ENCODE measurements around the gene TRAPPC2.
A peak's percentile ranks its signal among the peaks of the same experiment; 100 is the strongest.
"Not testable (repeated sequence)": the region's sequence is repeated elsewhere in the genome, so short reads cannot be mapped to it uniquely, and the experiment has no call there.

The TRAPPC2 gene

DNA sequence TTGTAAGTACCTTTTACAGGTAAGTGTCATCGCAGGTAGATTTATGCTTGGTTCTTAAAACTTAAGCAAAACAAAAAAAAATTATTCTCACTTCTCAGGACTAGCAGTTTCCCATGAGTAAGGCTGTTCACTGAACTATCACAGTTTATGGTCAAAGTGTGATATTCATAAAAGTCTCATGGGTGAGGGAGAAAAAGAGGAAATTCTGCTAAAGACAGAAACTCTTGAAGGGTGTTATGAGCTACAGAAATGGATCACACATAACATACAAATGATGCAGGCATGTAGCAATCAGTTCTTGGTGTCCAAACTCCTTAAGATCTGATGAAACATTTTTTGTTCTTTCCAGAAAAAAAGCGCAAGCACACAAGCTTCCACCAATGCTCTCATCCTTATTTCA lies 37.0 kb downstream of the TRAPPC2 start:
- DNase-seq, result no peak

DNA sequence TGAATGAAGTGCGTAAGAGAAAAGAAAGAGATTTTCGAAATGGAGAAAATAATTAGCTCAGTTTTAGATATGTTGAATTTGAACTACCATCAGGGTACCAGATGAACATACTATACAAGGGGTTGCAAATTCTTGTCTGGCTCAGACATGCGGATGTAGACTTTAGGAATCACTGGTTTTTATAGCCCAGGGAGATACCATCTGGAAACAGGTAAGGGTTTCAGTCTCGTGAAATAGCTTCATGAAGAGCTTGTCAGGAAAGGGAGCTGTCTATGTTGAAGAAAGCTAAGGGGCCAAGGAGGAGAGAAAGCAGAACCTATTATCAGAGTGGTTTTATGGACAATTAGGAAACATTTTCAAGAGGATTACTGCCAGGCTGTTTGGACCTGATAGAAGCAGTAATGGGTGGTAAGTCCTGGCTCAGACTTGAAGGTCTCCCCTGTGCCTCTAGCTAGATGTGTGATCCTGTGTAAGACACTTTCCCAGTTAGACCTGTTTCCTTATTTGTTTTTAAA lies 38.8 kb downstream of the TRAPPC2 start:
- DNase-seq, result no peak

DNA sequence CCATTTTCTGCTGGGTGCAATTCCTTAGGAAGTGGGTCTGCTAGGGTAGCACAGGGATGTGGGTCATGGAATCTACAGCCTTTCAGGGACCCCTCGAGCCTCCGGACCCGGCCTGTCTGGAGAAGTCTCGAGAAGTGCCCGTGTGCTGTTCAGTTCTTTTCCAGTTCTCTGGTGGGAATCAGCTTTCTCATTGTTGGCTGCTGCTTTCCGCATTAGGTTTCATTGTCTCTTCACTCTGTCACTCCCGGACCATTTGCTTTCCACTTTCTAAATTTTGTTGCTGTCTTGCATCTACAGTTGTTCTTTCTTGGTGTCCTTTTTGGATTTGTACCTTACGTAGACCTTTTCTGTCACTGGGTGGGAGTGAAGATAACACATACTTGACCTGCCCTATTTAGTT lies 39.4 kb downstream of the TRAPPC2 start:
- DNase-seq, result no peak

DNA sequence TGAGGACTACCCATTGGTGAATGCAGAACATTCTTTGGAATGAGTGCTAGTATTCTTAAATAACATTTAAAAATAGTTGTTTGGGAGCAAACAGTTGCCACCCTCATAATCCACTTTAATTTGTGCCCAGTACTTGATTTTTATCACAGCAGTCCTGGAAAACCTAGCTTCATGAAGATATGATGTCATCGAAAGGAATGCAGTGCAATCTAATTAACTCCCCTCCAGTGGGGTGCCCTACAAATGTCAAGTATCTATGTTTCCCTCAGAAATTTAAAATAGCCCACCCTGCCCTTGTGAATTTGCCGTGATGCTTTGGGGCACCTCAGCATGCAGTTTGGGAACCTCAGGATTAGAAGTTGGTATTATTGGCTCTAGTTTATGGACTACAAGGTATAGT lies 40.1 kb downstream of the TRAPPC2 start:
- DNase-seq, result no peak

DNA sequence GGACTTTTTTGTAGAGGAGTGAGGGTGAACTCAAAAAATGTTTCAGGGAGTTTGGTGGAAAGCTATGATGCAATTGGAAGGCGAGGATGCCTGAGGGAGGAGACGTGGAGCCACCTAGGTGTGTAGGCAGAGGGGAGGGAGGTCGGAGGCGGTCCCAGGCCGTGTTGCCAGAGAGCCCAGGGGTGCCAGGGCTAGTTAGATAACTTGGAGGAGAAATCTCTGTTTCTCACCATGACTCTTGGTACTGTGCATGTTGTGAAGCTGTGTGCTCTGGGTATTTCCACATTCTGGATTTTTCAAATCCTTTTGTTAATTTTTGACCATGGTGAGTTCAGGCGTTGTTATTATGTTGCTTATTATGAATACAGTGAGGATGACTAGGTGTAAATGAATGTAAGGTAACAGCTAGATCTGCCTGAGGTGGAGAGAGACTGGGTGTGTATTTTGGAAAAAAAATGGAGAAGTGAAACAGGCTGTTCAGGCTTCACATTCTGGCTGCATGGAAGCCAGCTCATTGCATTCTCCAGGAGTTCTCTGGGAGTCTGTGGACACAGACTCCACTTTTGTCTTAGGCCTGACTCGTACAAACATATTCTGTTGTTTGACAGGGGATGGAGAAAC lies 41.0 kb downstream of the TRAPPC2 start:
- no peak for DNase-seq

DNA sequence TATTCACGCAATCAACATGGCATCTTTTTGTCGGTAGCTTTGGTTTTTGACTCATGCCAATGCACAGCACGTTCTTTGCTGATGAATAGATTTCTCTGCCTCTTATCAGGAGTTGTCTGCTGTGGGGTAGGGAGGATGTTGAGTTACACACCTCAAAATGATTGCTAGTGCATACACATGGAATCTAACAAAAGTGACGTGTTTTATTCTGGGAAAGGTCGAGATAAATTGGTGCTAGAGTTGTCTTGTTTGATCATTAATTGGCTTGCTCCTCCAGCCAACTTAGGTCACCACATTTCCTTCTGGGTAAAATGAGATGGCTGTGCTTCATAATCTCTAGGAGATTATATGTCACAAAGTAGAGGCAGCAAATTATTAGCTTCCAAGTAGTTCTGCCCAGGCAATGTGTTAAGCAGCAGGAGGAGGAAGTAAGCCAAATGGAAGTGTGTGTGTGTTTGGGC lies 41.6 kb downstream of the TRAPPC2 start:
- no peak for DNase-seq

DNA sequence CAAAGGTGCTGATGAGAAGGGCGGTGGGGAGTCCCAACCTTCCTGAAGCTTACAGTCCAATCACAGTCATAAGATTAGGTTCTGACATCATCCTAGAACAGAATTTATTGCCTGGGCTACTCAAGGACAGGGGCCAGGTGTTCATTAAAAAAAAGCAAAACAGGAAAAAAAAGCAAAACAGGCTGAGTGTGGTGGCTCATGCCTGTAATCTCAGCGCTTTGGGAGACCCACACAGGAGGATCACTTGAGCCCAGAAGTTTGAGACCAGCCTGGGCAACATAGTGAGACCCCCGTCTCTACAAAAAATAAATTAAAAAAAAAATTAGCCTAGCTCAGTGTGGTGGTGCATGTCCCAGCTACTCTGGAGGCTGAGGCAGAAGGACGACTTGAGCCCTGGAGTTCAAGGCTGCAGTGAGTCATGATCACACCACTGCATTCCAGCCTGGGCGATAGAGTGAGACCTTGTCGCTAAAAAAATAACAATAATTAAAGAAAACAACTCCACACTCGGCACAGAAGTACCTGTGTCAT lies 42.5 kb downstream of the TRAPPC2 start:
- no peak for DNase-seq

DNA sequence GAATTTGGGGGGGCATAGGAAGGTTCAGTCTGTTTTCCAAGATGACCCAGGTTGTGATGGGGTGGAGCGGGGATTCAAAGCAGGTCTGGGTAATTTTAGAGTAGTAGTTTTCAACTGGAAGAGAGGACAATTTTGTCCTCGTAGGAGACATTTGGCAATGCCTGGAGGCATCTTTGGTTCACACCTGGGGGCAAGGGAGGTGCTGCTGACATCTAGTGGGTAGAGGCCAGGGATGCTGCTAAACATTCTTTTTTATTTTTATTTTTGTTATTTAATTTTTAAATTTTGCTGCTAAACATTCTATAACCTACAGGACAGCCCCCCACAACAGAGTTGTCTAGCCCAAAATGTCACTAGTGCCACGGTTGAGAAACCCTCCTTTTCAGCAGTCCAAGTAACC lies 43.6 kb downstream of the TRAPPC2 start:
- no peak for DNase-seq

DNA sequence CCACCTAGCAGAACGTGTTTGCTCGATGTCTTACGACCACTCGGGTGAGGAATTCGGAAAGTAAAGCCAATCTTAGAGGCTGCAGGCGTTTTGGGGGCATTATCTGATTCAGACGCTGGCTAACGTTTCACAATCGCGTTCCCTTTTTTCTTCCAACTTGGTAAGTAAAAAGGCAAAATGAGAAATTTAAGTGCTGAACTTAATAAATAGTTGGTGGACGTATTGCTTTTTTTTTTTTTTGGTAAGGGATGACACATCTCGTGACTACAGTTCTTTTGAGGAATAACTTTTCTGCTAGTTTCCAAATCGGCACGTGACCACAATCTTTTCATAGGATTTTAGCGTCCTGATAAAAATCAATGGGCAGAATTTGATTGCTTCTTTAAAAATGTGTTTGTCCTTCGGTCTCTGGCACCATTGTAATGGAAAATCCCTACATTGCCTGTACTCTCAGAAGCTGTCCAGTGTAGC lies 44.6 kb downstream of the TRAPPC2 start:
- DNase-seq, result no peak

DNA sequence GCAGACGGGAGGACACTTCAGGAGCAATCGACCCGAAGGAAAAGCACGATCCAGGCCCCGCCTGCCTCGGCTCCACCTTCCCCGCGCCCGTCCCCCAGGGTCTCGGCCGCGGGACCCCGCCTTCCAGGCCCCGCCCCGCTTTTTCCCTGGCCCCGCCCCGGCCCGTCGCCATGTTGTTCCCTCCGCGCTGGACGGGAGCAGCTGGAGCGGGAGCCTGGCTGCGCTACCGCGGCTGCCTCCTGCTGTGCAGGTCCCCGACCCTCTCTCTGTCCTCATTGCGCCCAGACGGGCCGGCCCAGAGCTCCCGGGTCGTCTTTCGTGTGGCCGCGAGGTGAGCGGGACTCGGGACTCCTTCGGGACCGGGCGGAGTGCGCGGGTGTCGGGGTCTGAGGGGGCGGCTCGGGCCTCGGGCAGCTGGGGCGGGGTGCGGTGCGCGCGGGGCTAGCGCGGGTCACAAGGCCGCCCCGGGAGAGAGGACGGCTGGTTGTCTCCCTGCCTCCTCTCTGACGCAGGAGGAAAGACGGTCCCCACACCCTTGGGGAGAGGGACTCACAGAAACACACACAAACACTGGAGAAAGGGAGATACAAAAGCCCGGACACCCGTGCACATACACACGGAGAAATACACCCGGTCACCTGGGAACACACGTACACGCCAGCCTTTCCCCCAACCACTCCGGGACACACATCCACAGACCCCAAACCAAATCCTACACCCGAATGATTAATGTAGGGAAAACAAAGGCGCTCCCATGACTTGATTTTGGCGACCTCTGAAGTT lies 45.3 kb downstream of the TRAPPC2 start, which contains the start of gene RAB9A:
TSS of gene RAB9A (plus strand) at position 171 of the 783 bp plus-strand sequence. CDS start 19,619 bp downstream, outside the sequence.
- peak; percentile 2 to 34 for DNase-seq

DNA sequence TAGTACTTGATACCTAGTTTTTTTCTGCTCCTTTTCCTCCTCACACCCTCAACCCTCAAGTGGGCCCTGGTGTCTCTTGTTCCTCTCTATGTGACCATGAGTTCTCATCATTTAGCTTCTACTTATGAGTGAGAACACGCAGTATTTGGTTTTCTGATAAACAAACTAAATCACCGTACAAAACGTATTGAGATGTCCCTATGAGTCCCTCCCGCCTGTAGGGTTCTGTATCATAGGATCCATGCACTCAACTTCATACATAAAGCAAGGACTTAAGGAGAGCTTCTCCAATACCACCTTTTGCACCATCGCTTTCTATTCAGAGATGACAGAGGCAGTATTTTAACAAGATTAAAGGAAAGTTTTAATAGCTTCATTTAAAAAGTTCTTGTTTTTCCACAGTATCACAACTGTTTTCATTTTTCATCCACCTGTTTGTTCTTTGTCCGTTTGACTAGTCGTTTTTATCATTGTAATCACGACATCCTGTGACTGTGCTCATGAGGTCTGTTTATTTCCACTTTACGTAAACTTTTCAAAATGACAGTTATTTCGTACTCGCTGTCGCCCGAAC lies 45.9 kb downstream of the TRAPPC2 start:
- DNase-seq, result no peak

DNA sequence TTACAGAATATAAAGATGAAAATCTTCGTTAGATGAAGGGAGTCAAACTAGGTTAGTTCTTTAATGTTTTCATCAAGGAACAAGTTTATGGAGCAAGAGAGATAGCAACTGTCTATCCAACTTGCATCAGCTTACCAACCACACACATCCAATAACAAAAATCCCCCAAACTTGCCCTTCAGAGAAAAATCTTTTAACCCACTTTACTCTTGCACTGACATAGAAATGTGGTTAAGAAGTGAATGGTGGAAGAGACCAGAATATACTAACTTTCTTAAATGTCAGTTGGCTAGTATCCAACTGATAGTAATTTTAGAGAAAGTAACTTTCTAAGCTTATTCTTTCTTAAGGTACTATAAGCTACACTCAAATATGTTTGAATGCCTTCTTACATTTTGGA lies 47.2 kb downstream of the TRAPPC2 start:
- DNase-seq, result no peak

DNA sequence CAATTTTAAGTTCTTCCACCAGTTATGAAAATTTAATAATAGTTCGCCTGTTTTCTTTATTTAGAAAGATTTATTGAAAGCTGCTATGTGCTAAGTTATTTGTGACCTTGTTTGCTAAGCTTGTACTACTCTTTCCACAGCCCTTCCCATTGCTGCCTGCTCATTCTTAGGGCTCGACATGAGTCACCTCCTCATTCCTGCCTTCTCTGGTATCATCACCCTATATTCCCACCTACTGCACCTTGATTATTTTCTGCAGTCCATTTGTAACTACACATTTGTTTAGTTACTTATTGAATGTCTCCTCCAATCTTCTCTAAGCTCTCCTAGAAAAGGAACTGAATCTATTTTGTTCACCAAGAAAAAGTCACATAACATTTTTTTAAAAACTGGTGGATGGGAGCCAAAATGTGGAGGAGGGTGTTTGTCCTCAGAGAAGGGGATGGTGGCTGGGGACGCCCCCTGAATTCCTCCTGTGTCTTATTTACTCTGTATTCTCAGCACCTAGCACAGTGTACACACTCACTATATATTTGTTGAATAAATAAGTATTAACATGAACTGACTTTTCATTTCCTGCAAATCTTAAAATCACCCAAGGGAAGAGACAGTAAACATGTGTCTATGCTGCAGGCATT lies 49.2 kb downstream of the TRAPPC2 start:
- DNase-seq, result no peak

DNA sequence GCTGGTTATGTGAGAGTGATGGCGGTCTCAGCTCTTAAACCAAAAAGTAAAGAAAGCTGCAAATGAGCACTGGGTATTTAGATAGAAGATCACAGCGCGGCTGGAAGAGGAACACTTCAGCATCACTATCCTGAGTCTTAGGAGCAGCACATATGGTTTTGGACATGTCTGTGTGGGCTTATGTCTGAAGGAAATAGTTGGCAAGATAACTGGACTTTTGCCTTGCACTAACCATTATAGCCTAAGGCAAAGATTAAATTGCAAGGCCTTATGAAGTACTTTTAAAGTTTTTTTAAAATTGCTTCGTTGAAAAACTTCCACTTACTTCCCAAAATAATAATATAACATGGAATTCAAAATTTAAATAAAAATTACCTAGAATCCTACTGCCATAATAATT lies 50.1 kb downstream of the TRAPPC2 start:
- DNase-seq, result no peak

DNA sequence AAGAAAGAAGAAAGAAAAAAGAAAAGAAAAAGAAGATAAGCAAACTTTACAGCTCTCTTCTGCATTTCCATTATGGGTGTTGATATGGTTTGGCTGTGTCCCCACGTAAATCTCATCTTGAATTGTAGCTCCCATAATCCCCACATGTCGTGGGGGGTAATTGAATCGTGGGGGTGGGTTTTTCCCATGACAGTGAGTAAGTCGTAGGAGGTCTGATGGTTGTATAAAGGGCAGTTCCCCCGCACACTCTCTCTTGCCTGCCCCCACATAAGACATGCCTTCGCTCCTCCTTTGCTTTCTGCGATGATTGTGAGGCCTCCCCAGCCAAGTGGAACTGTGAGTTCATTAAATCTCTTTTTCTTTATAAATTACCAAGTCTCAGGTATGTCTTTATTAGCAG lies 52.8 kb downstream of the TRAPPC2 start:
- no peak for DNase-seq

DNA sequence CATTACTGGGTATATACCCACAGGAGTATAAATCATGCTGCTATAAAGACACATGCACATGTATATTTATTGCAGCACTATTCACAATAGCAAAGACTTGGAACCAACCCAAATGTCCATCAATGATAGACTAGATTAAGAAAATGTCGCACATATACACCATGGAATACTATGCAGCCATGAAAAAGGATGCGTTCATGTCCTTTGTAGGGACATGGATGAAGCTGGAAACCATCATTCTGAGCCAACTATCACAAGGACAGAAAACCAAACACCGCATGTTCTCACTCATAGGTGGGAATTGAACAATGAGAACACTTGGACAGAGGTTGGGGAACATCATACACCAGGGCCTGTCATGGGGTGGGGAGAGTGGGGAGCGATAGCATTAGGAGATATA lies 54.7 kb downstream of the TRAPPC2 start:
- not testable (repeated sequence) for DNase-seq

DNA sequence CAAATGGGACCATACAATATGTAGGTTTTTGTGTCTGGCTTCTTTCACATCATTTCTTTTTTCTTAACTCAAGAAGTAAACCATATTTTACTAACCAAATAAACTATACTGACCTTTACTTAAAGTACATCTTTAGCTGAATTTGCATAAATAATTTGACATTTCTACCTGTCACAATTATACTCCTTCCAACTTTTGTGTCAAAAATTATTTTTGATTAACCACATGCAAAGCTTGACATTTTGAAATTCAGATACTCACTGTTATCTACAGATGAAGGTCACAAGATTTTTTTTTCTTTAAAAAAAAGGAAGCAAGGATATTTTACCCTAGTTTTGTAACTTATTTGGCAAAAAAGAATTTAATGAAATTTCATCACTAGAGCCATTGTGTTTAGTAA lies 57.5 kb downstream of the TRAPPC2 start:
- no peak for DNase-seq

DNA sequence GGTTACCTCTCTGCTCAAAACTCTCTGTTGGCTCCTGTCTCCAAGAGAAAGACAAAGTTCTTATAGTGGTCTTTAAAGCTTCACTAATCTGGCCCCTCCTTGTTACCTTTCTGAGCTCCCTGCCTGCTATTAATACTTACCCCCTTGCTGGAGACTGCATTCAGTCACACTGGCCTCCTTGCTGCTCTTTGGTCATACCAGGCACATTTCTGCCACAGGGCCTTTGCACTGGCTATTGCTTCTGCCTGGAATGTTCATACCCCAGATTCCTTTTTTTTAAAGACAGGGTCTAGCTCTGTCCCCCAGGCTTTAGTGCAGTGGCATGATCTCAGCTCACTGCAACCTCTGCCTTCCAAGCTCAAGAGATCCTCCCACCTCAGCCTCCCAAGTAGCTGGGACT lies 61.4 kb downstream of the TRAPPC2 start:
- no peak for DNase-seq

DNA sequence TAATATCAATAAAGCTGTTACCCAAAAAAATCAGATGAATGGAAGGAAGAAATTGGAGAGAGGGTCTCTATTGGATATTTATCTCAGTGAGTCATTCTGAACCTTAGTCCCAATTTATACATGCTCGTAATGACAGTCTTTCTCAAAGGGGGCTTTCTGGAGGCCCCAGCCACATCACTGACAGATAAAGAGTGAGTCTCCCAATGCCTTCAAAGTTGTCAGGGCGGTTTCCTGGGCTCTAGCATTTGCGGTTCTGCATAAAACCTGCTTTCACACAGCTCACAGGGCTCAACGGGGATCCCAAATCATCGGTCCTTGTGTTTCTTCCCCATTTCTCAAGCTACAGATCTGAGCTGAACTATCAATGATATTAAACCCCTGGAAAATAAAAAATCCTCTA lies 64.2 kb downstream of the TRAPPC2 start:
- DNase-seq, result no peak

DNA sequence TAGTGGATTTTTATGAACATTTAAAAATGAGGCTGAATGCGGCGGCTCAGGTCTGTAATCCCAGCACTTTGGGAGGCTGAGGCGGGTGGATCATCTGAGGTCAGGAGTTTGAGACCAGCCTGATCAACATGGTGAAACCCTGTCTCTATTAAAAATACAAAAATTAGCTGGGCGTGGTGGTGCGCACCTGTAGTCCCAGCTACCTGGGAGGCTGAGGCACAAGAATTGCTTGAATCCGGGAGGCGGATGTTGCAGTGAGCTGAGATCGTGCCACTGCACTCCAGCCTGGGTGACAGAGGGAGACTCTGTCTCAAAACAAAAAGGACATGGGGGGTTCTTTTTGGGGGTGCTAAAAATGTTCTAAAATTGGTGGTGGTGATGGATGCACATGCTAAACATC lies 64.7 kb downstream of the TRAPPC2 start:
- not testable (repeated sequence) for DNase-seq

DNA sequence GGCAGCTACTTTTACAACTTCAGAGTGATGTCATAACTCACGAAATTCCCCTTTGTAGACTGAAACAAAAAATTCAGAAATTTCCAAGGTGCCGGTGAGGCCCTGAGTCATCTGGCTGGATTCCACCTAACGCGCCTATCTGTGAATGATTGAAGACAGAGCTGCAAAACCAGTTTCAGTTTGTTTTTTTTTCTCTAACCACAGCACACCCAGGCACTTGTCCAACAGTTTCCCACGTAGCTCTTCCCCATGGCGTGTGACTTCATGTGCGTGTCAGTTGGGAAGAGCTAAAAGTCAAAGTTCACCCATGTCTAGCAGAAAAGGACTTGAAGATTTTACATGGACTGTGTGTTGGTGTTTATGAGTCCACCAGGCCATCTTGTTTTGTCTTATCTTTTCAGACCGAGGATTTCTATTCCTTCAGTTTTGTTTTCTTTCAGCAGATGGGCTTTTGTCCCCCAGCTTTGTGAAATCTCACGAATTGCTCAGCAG lies 65.1 kb downstream of the TRAPPC2 start:
- no peak for DNase-seq

DNA sequence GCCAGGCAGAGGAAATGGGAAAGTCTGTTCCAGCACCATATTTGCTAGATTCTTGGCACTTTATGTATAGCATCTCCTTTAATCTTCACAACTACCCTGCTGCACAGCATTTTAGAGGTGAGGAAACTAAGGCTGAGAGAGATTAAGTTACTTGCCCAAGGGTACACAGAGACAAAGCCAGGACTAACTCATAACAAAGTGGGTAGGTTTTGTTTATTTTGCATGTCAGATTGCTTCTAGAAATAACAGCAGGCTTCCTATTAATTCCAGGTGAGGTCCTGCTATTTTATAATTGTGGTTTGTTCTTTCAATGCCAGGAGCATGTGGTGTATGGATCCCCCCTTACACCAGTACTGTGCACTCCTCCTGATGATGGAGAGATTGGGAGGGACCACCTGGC lies 66.5 kb downstream of the TRAPPC2 start:
- DNase-seq, result no peak

DNA sequence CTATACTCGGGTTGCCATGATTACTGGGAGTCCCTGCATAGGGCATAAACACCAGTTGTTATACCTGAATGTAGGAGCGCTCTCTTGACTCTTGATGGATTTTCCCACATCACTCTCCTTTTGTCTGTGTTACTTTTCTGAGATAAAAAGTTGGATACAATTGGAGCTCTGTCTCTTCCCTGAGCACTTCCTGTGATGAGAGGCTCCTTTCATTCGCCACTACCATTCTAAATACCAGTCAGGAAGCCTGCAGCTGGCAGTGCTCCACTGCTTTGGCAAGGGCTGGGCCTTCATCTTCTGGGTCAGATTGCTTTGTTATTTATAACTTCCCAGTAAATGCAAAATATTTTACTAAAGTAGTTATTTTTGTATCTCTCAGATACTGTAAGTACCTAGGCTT lies 67.6 kb downstream of the TRAPPC2 start:
- DNase-seq, result no peak
